GM20000 (cell line): ENCODE measurements around the gene SHC1.

Experiments used
- DNase-seq: peaks from one replicate; pipeline ENCODE4 v3.0.0; 2012; ENCODE audit warnings: low spot score
- CTCF ChIP-seq: IDR thresholded peaks from 2 replicates; pipeline ENCODE4 v1.5.1; 2012; ENCODE audit warnings: mild to moderate bottlenecking, control low read depth; ENCODE audit errors: extremely low read depth, missing control alignments

The SHC1 gene

GRCh38 chr1:155006601-155007101, 36.1 kb upstream of the SHC1 start:
- TF ChIP-seq CTCF, result no peak
- no peak for DNase-seq

GRCh38 chr1:155005076-155006011, 34.8 kb upstream of the SHC1 start:
- no peak for DNase-seq
- no peak for TF ChIP-seq CTCF

- no peak for DNase-seq
- no peak for TF ChIP-seq CTCF
Measured at GRCh38 chr1:155004352-155005075, 34.0 kb upstream of the SHC1 start.

- no peak for TF ChIP-seq CTCF
- DNase-seq, result peak; percentile 70
Measured at GRCh38 chr1:155003766-155004351, 33.3 kb upstream of the SHC1 start.

GRCh38 chr1:155003227-155003765, 32.7 kb upstream of the SHC1 start:
- DNase-seq, result peak; percentile 20

GRCh38 chr1:155002464-155003226, 32.1 kb upstream of the SHC1 start, which contains the start of gene ZBTB7B:
Gene ZBTB7B (plus strand): TSS chr1:155002802. CDS start chr1:155014661, 11,859 bp downstream.
- peak; percentile 81 for DNase-seq

More at GRCh38 chr1:155003227-155003765, 32.7 kb upstream of the SHC1 start:
- TF ChIP-seq CTCF, result no peak

More at GRCh38 chr1:155002464-155003226, 32.1 kb upstream of the SHC1 start, which contains the start of gene ZBTB7B:
- TF ChIP-seq CTCF, result no peak
